NB4 (cell line): ENCODE data around the gene MLXIP.

Experiments used
- DNase-seq: peaks from one replicate; pipeline ENCODE4 v3.0.0; 2010; ENCODE audit warnings: low read depth
- H3K4me3 ChIP-seq: one replicate; pipeline ENCODE4 v1.5.1; 2011; ENCODE audit warnings: mild to moderate bottlenecking, low read depth, low read length, moderate library complexity
- CTCF ChIP-seq: IDR thresholded peaks from one replicate; pipeline ENCODE4 v1.5.1; 2012; ENCODE audit warnings: low read depth, low read length
- MAX ChIP-seq: IDR thresholded peaks from 2 replicates; pipeline ENCODE4 v1.6.1; 2011; ENCODE audit warnings: low read depth, low read length
- MYC ChIP-seq: IDR thresholded peaks from 2 replicates; pipeline ENCODE4 v1.6.1; 2011; ENCODE audit warnings: low read depth, low read length
- POLR2A ChIP-seq: IDR thresholded peaks from 2 replicates; pipeline ENCODE4 v1.6.1; 2011; ENCODE audit warnings: mild to moderate bottlenecking; ENCODE audit not compliant: insufficient read length; ENCODE audit errors: extremely low read depth

The MLXIP gene

GRCh38 chr12:122126713-122127597, 48.4 kb downstream of the MLXIP start:
- H3K4me3 ChIP-seq: no peak overlapping the region
- DNase-seq: no peak
- no peak for TF ChIP-seq MAX
- TF ChIP-seq CTCF: no peak
- TF ChIP-seq MYC: no peak
- TF ChIP-seq POLR2A: no peak

GRCh38 chr12:122127839-122128238, 49.3 kb downstream of the MLXIP start:
- TF ChIP-seq MAX (no peak), MYC (no peak), POLR2A (no peak), CTCF (no peak)
- no peak for DNase-seq
- no peak overlapping the region for H3K4me3 ChIP-seq

- no peak for DNase-seq
- TF ChIP-seq POLR2A (no peak), MAX (no peak), MYC (no peak), CTCF (no peak)
- H3K4me3 ChIP-seq: no peak overlapping the region
Observed at GRCh38 chr12:122128481-122128880, 49.9 kb downstream of the MLXIP start.

GRCh38 chr12:122129131-122129530, 50.6 kb downstream of the MLXIP start:
- no peak for DNase-seq
- no peak overlapping the region for H3K4me3 ChIP-seq
- TF ChIP-seq MAX (no peak), MYC (no peak), POLR2A (no peak), CTCF (no peak)

GRCh38 chr12:122130150-122130549, 51.6 kb downstream of the MLXIP start:
- H3K4me3 ChIP-seq: no peak overlapping the region
- DNase-seq: no peak
- TF ChIP-seq CTCF: no peak
- TF ChIP-seq MAX: no peak
- TF ChIP-seq MYC: no peak
- no peak for TF ChIP-seq POLR2A
